CD14-positive monocyte (primary cell): ENCODE measurements around the gene TRPM4. TPM values are rescaled to one million over a fixed set of nuclear protein-coding genes. Genes with fewer than 3 reads are reported as not detected.

ENCODE experiments used
- DNase-seq, 3 donors: peaks; one replicate each; pipeline ENCODE4 v3.0.0-alpha.2; 2011 to 2022
- H2AFZ ChIP-seq: 2 replicates; pipeline ENCODE4 v1.6.0; 2012; ENCODE audit warnings: mild to moderate bottlenecking, low read depth, low read length, inconsistent platforms; ENCODE audit not compliant: insufficient read depth, poor library complexity, severe bottlenecking
- H3K27ac ChIP-seq, 2 donors: 1 replicate in 1 of 2; 2 replicates in 1 of 2; pipeline ENCODE4 v1.5.1; 2012 to 2013; ENCODE audit warnings: low read length in 2 of 2, control low read depth in 1 of 2, inconsistent platforms in 1 of 2, low read depth in 1 of 2, mild to moderate bottlenecking in 1 of 2
- H3K27me3 ChIP-seq, 2 donors: one replicate each; pipeline versions ENCODE4 v1.6.0 to v1.6.1; 2011 to 2013; ENCODE audit warnings: low read length in 2 of 2; ENCODE audit not compliant: control insufficient read depth in 2 of 2, insufficient read depth in 2 of 2
- H3K36me3 ChIP-seq, 2 donors: replicated peaks in 1 of 2; 1 replicate in 1 of 2; 2 replicates in 1 of 2; pipeline versions ENCODE4 v1.5.1 to v1.6.1; 2012 to 2013; ENCODE audit warnings: low read length in 2 of 2, control low read depth in 1 of 2, inconsistent platforms in 1 of 2, mild to moderate bottlenecking in 1 of 2; ENCODE audit not compliant: insufficient read depth in 2 of 2, control insufficient read depth in 1 of 2
- H3K4me1 ChIP-seq, 2 donors: 1 replicate in 1 of 2; 2 replicates in 1 of 2; pipeline versions ENCODE4 v1.5.1 to v1.6.1; 2012 to 2013; ENCODE audit warnings: low read length in 2 of 2, control low read depth in 1 of 2, inconsistent platforms in 1 of 2, mild to moderate bottlenecking in 1 of 2, moderate library complexity in 1 of 2; ENCODE audit not compliant: insufficient read depth in 2 of 2, control insufficient read depth in 1 of 2
- H3K4me2 ChIP-seq: replicated peaks from 2 replicates; pipeline ENCODE3; 2012; ENCODE audit warnings: low read length, moderate library complexity, mild to moderate bottlenecking; ENCODE audit not compliant: poor library complexity, severe bottlenecking; ENCODE audit errors: extremely low read depth
- H3K4me3 ChIP-seq, 3 experiments: fragments of 200-600 bp in 1 of 3; sonication (generic) in 1 of 3; replicated peaks in 1 of 3; 1 replicate in 2 of 3; 2 replicates in 1 of 3; pipeline ENCODE4 v1.5.1; 2011 to 2013; ENCODE audit warnings: low read length in 3 of 3, mild to moderate bottlenecking in 3 of 3, control low read depth in 2 of 3, low read depth in 2 of 3, inconsistent platforms in 1 of 3, moderate library complexity in 1 of 3
- H3K79me2 ChIP-seq: 2 replicates; pipeline ENCODE4 v1.6.0; 2012; ENCODE audit warnings: mild to moderate bottlenecking, control low read depth, inconsistent platforms, low read length, moderate library complexity; ENCODE audit not compliant: insufficient read depth
- H3K9ac ChIP-seq: 2 replicates; pipeline ENCODE4 v1.6.0; 2017; ENCODE audit warnings: low read length, mild to moderate bottlenecking; ENCODE audit not compliant: insufficient read depth, poor library complexity, severe bottlenecking
- H3K9me3 ChIP-seq, 2 donors: replicated peaks in 1 of 2; 1 replicate in 1 of 2; 2 replicates in 1 of 2; pipeline versions ENCODE4 v1.5.1 to v1.6.1; 2012 to 2013; ENCODE audit warnings: low read length in 2 of 2, control low read depth in 1 of 2; ENCODE audit not compliant: control insufficient read depth in 1 of 2, insufficient read depth in 1 of 2
- H4K20me1 ChIP-seq: 2 replicates; pipeline ENCODE4 v1.6.0; 2012; ENCODE audit warnings: mild to moderate bottlenecking, low read length, control low read depth, moderate library complexity; ENCODE audit not compliant: insufficient read depth
- H3K27ac Mint-ChIP-seq, 7 donors: one replicate each; pipeline ENCODE4 v1.8.0; 2020; ENCODE audit warnings: mild to moderate bottlenecking in 7 of 7, mixed read lengths in 7 of 7, moderate library complexity in 6 of 7, inconsistent platforms in 2 of 7
- H3K27me3 Mint-ChIP-seq, 3 donors: one replicate each; pipeline ENCODE4 v1.8.0; 2021 to 2022; ENCODE audit warnings: low read depth in 3 of 3, mild to moderate bottlenecking in 3 of 3, mixed read lengths in 3 of 3, moderate library complexity in 3 of 3, inconsistent platforms in 1 of 3
- H3K36me3 Mint-ChIP-seq, 2 donors: one replicate each; pipeline ENCODE4 v1.8.0; 2020; ENCODE audit warnings: mixed read lengths in 2 of 2, inconsistent platforms in 1 of 2, mild to moderate bottlenecking in 1 of 2
- H3K4me1 Mint-ChIP-seq: one replicate; pipeline ENCODE4 v1.8.0; 2020; ENCODE audit warnings: mild to moderate bottlenecking, mixed read lengths
- H3K4me3 Mint-ChIP-seq, 2 donors: one replicate each; pipeline ENCODE4 v1.8.0; 2020; ENCODE audit warnings: mild to moderate bottlenecking in 2 of 2, mixed read lengths in 2 of 2, moderate library complexity in 1 of 2
- H3K9me3 Mint-ChIP-seq, 7 donors: one replicate each; pipeline ENCODE4 v1.8.0; 2020 to 2022; ENCODE audit warnings: mixed read lengths in 7 of 7, mild to moderate bottlenecking in 6 of 7, moderate library complexity in 6 of 7, inconsistent platforms in 2 of 7
- CTCF ChIP-seq: fragments of 200-600 bp; IDR thresholded peaks from one replicate; pipeline ENCODE4 v1.8.0; 2022; ENCODE audit warnings: antibody characterized with exemption, mild to moderate bottlenecking
- WGBS: methylation state at CpG from one replicate; pipeline ENCODE4 v1.1.5; 2013; ENCODE audit warnings: missing lambda C conversion rate; ENCODE audit not compliant: insufficient coverage; 5-methylcytosine and 5-hydroxymethylcytosine counted together
- intact Hi-C, 2 donors: fragments of 100-400 bp; cut with micrococcal nuclease; formaldehyde crosslinking; loops; one replicate each; pipeline versions ENCODE4 v1.15.0 to v1.15.1; 2023
- polyA plus RNA-seq, 3 donors: library from polyadenylated mRNA; depleted of rRNA in 1 of 3; unstranded in 2 of 3; stranded (reverse) in 1 of 3; fragments of 300-500 nt in 2 of 3; fragments of >200 nt in 1 of 3; fragmentation: Illumina TruSeq in 2 of 3; gene quantifications; 1 replicate in 2 of 3; 2 replicates in 1 of 3; pipeline ENCODE4 v1.2.3, GENCODE V29; 2012 to 2021

TRPM4 gene
- polyA plus RNA-seq, 3 donors = 6.0 to 6.9 (median 6.6) TPM

DNA sequence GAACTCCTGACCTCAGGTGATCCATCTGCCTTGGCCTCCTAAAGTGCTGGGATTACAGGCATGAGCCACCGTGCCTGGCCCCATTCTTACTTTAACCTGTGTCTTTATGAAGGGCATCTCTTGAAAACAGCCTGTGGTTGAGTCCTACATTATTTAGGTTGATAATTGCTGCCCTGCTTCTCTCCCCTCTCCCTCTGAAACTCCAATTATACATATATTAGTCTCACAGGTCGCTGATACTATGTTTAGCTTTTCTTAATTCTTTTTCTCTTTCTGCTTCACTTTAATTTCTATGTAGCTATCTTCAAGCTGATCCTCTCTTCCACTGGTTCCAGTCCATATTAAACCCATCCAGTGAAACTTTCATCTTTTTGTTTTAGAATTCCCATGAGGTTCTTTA lies 92.3 kb downstream of the TRPM4 start:
- Histone ChIP-seq H3K27ac (no peak overlapping the region), H3K4me3 (no peak overlapping the region), H3K9ac (no peak overlapping the region), H3K4me2 (no peak overlapping the region), H3K4me1 (no peaks in the 10 kb centered on the region), H3K79me2 (no peaks in the 10 kb centered on the region), H4K20me1 (no peaks in the 10 kb centered on the region), H3K27me3 (no peaks in the 10 kb centered on the region), H2AFZ (no peak overlapping the region), H3K9me3 (no peaks in the 10 kb centered on the region), H3K36me3 (no peaks in the 10 kb centered on the region)
- Mint-ChIP-seq H3K4me1 (no peaks in the 10 kb centered on the region), H3K36me3 (no peaks in the 10 kb centered on the region), H3K4me3 (no peak overlapping the region), H3K27ac (no peak overlapping the region), H3K27me3 (peaks cover 8 to 16% (median 14%) of the 10 kb centered on the region in 3 donors), H3K9me3 (peaks cover 0 to 9% (median 6%) of the 10 kb centered on the region in 7 donors)
- WGBS = 80% methylated on average over 1 of the region's 2 CpGs
- DNase-seq = no peak
- TF ChIP-seq CTCF = no peak
- intact Hi-C loops = no loop called here

GRCh38 chr19:49255674-49256073 lies 98.1 kb downstream of the TRPM4 start:
- Histone ChIP-seq H3K36me3 (no peaks in the 10 kb centered on the region), H4K20me1 (no peaks in the 10 kb centered on the region), H3K4me2 (no peak overlapping the region), H3K4me1 (no peaks in the 10 kb centered on the region), H3K9ac (no peak overlapping the region), H3K79me2 (no peaks in the 10 kb centered on the region), H2AFZ (no peak overlapping the region), H3K4me3 (no peak overlapping the region), H3K27me3 (no peaks in the 10 kb centered on the region), H3K9me3 (peaks cover 12 to 14% of the 10 kb centered on the region in 2 donors), H3K27ac (no peak overlapping the region)
- DNase-seq = no peak
- peak overlapping the region in 1 of 7 donors; percentile 16 for H3K27ac Mint-ChIP-seq
- WGBS = 93% methylated on average over 5 of the region's 10 CpGs
- TF ChIP-seq CTCF = no peak
- H3K4me1 Mint-ChIP-seq = no peaks in the 10 kb centered on the region
- H3K4me3 Mint-ChIP-seq = no peak overlapping the region
- intact Hi-C loops = no loop called here
- H3K9me3 Mint-ChIP-seq = peaks cover 14 to 27% (median 18%) of the 10 kb centered on the region in 7 donors
- peaks cover 10 to 15% (median 12%) of the 10 kb centered on the region in 3 donors for H3K27me3 Mint-ChIP-seq
- no peaks in the 10 kb centered on the region for H3K36me3 Mint-ChIP-seq
